ENCODE data around the gene ZFAND4. TPM values are rescaled to one million over a fixed set of nuclear protein-coding genes. Genes with fewer than 3 reads are reported as not detected.
"Not testable (repeated sequence)": the region's sequence is repeated elsewhere in the genome, so short reads cannot be mapped to it uniquely, and the experiment has no call there.

ZFAND4 gene
- total RNA-seq, 1 experiment from 2014 or later, result 5.0 TPM

- H3K27ac Mint-ChIP-seq (ENCODE audit: low read depth, unreplicated experiment); BruUV-seq (replicated peaks); DNase-seq (ENCODE audit: unreplicated experiment); H3K9me3 Mint-ChIP-seq (ENCODE audit: unreplicated experiment); H3K36me3 Mint-ChIP-seq (ENCODE audit: insufficient read depth, unreplicated experiment); intact Hi-C loops (cut with micrococcal nuclease); H3K27me3 Mint-ChIP-seq (ENCODE audit: insufficient read depth, unreplicated experiment); H3K4me1 Mint-ChIP-seq (ENCODE audit: insufficient read depth, unreplicated experiment); POLR2A ChIA-PET; H3K4me3 Mint-ChIP-seq (ENCODE audit: unreplicated experiment): not testable (repeated sequence)
- CTCF ChIA-PET, result interaction anchor here (1.1 kb wide), 1 partner anchor 71 kb away, joined by 3 read pairs; no protein-coding TSS in a partner anchor
Measured at GRCh38 chr10:45600337-45601253, 72.0 kb downstream of the ZFAND4 start.

- Mint-ChIP-seq H3K27me3 (ENCODE audit: insufficient read depth, unreplicated experiment) (no peaks in the 10 kb centered on the region), H3K4me3 (ENCODE audit: unreplicated experiment) (no peak overlapping the region), H3K4me1 (ENCODE audit: insufficient read depth, unreplicated experiment) (no peaks in the 10 kb centered on the region), H3K9me3 (ENCODE audit: unreplicated experiment) (no peaks in the 10 kb centered on the region), H3K36me3 (ENCODE audit: insufficient read depth, unreplicated experiment) (no peaks in the 10 kb centered on the region), H3K27ac (ENCODE audit: low read depth, unreplicated experiment) (no peak overlapping the region)
- no TSS peak for BruUV-seq (replicated peaks)
- TF ChIP-seq CTCF (IDR thresholded peaks at IDR 0.05; ENCODE audit: unreplicated experiment), result no peak
- CTCF ChIA-PET, result no interaction called here
- intact Hi-C loops (cut with micrococcal nuclease), result loop anchor here (10.0 kb wide), 1 partner anchor 435 kb away; the partner anchor contains the start of gene NCOA4
- no peak for DNase-seq (ENCODE audit: unreplicated experiment)
- POLR2A ChIA-PET, result no interaction called here
Measured at GRCh38 chr10:45599646-45600045, 72.9 kb downstream of the ZFAND4 start.

- Mint-ChIP-seq H3K36me3 (ENCODE audit: insufficient read depth, unreplicated experiment) (no peaks in the 10 kb centered on the region), H3K27ac (ENCODE audit: low read depth, unreplicated experiment) (no peak overlapping the region), H3K9me3 (ENCODE audit: unreplicated experiment) (no peaks in the 10 kb centered on the region), H3K27me3 (ENCODE audit: insufficient read depth, unreplicated experiment) (no peaks in the 10 kb centered on the region), H3K4me1 (ENCODE audit: insufficient read depth, unreplicated experiment) (no peaks in the 10 kb centered on the region), H3K4me3 (ENCODE audit: unreplicated experiment) (no peak overlapping the region)
- DNase-seq (ENCODE audit: unreplicated experiment), result no peak
- no TSS peak for BruUV-seq (replicated peaks)
- POLR2A ChIA-PET, result no interaction called here
- intact Hi-C loops (cut with micrococcal nuclease), result loop anchor here (10.0 kb wide), 1 partner anchor 436 kb away; the partner anchor contains the start of gene NCOA4
- CTCF ChIA-PET, result no interaction called here
- TF ChIP-seq CTCF (IDR thresholded peaks at IDR 0.05; ENCODE audit: unreplicated experiment), result no peak
Measured at GRCh38 chr10:45599021-45599603, 73.5 kb downstream of the ZFAND4 start.

GRCh38 chr10:45596526-45596925, 76.0 kb downstream of the ZFAND4 start:
- no peak overlapping the region for H3K4me3 Mint-ChIP-seq (ENCODE audit: unreplicated experiment)
- peaks cover 20% of the 10 kb centered on the region for H3K4me1 Mint-ChIP-seq (ENCODE audit: insufficient read depth, unreplicated experiment)
- POLR2A ChIA-PET, result interaction anchor here (0.7 to 0.8 kb wide), 2 partner anchors 9 to 17 kb away, joined by 3 read pairs; no protein-coding TSS in a partner anchor
- BruUV-seq (replicated peaks), result no TSS peak
- no peak for TF ChIP-seq CTCF (IDR thresholded peaks at IDR 0.05; ENCODE audit: unreplicated experiment)
- intact Hi-C loops (cut with micrococcal nuclease), result loop anchor here (10.0 kb wide), 1 partner anchor 438 kb away; the partner anchor contains the start of gene NCOA4
- no peaks in the 10 kb centered on the region for H3K9me3 Mint-ChIP-seq (ENCODE audit: unreplicated experiment)
- CTCF ChIA-PET, result interaction anchor here (1.0 to 1.3 kb wide), 2 partner anchors 10 to 108 kb away, joined by 3 to 5 read pairs; no protein-coding TSS in a partner anchor
- H3K36me3 Mint-ChIP-seq (ENCODE audit: insufficient read depth, unreplicated experiment), result no peaks in the 10 kb centered on the region
- DNase-seq (ENCODE audit: unreplicated experiment), result no peak
- H3K27ac Mint-ChIP-seq (ENCODE audit: low read depth, unreplicated experiment), result no peak overlapping the region
- H3K27me3 Mint-ChIP-seq (ENCODE audit: insufficient read depth, unreplicated experiment), result no peaks in the 10 kb centered on the region

Data from MCF 10A (cell line).